ENCODE results near the gene C2orf78.
"Not testable (repeated sequence)": the region's sequence is repeated elsewhere in the genome, so short reads cannot be mapped to it uniquely, and the experiment has no call there.

Gene C2orf78

DNA sequence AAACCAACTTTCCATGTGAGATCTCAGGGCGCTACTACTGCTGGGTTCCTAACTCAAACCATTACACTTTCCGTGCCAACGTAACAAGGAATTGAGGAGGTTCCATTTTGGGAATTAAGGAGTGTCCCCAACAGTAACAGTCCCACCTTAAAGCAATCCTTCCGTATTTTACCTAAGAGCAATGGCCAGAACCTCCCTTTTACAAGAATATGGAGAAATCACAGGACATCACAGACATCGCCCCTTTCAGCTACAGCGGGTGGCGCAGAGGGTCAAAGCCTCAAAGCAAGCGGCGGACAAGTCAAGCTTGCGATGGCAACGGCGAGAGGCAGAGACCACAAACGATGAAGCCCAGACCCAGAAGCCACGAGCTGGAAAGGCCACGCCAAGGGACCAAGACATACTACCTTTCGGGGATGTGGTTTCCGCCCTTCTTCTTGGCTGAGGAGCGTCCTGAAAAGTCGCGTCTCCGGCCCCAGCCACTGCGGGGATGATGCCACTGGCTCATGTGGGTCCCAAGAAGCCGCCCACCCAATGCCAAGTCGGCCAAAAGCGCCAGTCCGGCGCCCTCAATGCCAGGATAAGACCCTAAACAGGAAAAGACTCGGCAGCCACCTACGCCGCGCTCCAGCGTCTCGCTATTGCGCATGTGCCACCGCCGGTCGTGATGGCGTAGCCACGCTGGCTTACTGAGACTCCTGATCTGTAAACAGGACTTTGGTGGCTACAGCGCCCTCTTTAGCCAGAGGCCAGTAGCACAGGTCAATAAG, 4.3 kb upstream of the C2orf78 start, which contains the start of gene DUSP11:
Gene DUSP11, minus strand, starts transcription at position 637 of the 770 bp plus-strand sequence. Its CDS starts 129 bp downstream, at position 508.
- DNase-seq, result peak; percentile 89

- no peak for DNase-seq
Measured at GRCh38 chr2:73780237-73780582, 3.8 kb upstream of the C2orf78 start.

GRCh38 chr2:73783402-73783801, 581 bp upstream of the C2orf78 start:
- not testable (repeated sequence) for DNase-seq

- no peak for DNase-seq
Measured at GRCh38 chr2:73811878-73812277, 27.9 kb downstream of the C2orf78 start.

DNA sequence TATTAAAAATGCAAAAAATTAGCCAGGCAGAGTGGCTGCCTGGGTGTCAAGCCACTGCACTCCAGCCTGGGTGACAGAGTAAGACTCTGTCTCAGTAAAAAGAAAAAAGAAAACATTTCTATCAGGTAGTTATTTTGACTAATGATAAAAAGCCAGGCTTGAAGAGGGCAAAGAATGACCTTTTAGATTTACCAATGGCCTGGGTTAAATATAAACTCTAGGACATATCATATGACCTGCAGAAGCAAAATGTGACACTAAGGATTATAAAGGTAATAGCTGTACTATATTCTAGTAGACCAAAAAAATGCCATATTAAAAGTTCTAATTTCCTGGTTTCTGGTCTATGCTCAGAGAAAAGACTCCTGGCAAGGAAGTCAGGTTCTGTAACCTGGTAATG, 28.7 kb downstream of the C2orf78 start:
- no peak for DNase-seq

DNA sequence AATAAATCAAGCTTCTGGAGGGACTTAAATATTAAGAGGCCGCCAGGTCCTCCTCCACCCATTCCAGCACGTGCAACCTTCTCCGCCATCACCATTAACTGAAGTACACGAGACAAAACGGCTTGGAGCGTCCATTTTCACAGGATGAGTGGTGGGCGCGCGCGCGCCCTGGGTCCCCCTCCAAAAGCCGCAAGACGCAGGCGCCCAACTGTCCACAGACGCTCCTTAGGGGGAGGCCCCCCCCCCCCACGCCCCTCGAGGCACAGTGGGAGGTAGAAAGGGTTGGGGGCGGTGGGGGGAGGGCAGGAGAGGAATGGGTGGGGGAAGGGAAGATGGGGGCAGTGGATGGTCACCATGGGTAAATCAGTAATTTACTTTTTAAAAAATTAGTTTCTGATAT, 34.3 kb downstream of the C2orf78 start:
- DNase-seq, result no peak

DNA sequence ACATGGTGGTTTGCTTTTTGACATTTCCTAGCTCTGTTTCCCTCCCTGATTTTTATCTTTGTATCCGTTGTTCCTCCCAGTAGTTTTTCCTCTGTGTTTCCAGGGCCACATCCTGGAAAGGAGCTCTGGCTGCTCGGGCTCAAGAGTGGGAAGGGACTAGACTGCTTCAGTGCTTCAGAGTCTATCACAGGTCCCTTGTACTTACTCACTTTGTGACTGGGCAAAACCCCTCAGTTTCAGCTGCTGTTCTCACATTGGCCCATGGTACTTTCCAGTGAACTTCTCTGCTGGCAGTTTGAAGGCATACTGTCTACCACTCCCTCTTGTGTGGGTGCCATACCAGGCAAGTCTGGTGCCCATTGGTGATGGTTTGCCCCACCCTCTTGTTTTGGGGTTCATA, 37.2 kb downstream of the C2orf78 start:
- no peak for DNase-seq

DNA sequence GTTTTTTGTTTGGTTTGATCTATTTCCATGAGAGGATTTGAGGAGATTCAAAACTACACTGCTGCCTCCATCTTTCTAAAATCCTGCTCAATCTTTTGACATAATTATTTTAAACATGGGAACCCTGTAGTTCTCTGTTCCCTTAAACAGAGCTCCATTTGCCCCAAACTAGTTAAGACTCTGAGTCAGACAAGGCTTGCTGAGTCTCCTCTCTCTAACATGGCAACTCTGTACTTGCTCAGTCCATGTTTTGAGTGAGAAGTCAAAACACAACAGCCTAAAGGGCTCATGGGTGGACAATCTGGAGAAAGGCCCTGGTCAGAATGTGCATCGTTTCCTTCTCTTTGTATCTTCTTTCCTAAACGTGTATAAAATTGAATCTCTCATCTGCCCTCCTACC, 37.7 kb downstream of the C2orf78 start:
- no peak for DNase-seq

- DNase-seq, result no peak
Measured at GRCh38 chr2:73822276-73822675, 38.3 kb downstream of the C2orf78 start.

- DNase-seq, result no peak
Measured at GRCh38 chr2:73822991-73823390, 39.0 kb downstream of the C2orf78 start.

- DNase-seq, result no peak
Measured at GRCh38 chr2:73823416-73823815, 39.4 kb downstream of the C2orf78 start.

DNA sequence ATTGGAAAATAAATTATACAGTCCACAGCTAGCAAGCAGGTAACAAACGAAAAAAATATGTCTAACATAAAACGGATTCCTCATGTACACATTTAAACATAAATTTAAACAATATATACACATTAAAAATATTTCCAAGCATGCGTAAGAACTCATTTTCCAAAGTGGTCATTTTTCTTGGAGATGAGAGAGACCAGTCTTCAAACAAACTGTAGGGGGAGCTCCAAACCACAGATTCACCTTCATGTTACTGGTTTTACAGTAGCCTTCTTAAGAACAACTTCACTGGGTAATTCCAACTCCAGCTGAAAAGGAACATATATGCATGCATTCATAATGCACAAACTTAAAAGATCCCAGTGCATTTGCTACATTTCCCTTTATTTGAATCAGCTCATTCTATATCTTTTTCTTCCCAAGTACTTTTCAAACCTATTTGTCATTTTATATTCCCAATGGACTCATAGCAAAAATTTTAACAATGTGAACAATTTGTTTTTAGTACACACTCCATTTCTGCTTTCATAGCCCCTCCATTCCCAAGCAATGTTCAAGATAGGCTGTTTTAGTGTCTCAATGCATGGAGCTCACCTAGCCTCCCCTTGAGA, 40.0 kb downstream of the C2orf78 start:
- DNase-seq, result peak; percentile 72

DNA sequence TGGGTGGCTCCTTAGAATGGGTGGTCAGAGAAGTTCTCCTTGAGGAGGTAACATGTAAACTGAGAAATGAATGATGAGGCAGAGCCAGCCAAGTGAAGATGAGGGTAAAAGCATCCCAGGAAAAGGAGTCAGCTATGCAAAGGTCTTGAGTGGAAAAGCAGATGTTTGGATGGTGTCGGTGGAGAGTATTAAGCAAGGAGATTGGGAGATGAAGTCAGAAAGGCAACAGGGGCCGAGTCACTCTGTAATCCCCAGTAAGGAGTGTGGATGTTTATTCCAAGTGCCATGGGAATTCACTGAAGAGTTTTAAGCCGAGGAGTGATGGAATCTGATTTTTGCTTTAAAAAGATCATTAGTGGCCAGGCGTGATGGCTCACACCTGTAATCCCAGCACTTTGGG, 41.4 kb downstream of the C2orf78 start:
- no peak for DNase-seq

- no peak for DNase-seq
Measured at GRCh38 chr2:73827018-73827417, 43.0 kb downstream of the C2orf78 start.

DNA sequence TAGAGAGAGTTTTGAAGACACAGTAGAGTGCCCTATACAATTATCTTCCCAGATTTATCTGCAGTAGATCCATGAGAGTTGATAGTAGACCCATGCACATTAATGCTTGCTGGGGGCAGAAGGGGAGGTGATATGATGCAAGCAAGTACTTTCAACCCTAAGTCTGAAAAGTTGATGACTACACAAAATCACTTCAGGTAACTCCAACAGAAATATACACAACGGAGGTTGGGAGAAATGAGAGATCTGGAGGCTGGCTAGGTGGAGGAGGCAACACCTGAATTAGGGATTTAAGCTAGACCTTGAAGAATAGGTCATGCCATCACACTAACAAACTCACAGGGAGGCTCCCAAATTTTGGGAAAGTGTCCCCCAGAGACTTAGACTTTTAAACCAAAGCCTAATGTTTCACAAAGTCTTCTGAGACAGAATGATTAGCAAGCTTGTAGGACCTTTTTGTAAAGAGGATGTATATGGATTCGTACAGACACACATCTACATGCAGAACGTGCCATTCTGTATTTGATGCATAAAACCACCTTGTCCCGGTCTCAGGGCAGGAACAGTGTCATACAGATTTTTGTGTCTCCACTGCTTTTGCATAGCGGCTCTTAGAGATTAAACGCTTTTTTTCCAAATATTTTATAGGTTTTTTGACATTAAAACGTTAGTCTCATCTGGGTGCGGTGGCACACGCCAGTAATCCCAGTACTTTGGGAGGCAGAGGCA, 43.8 kb downstream of the C2orf78 start:
- DNase-seq, result no peak

DNA sequence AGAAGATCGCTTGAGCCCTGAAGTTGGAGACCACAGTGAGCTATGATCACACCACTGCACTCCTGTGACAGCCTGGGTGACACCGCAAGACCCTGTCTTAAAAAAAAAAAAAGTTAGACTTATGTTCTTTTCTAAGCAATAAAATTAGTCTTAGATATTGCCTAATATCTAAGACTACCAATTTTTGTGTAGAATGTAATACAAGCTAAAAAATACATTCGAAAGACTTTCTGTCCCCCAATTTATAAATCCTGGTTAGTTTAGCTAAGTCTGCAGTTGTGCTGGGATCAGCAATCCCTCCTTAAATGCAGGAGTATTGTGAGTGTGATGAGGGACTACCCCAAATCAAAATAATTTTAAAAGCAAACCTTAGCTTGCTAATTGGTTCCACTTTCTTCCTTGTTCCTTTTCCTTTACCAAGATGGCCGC, 44.4 kb downstream of the C2orf78 start:
- no peak for DNase-seq

- DNase-seq, result peak; percentile 98
Measured at GRCh38 chr2:73828818-73829570, 45.0 kb downstream of the C2orf78 start, which contains the start of gene STAMBP. TSS of gene STAMBP (plus strand) at chr2:73828961. CDS start at chr2:73830857, 1,896 bp downstream.

GRCh38 chr2:73830871-73831401, 47.0 kb downstream of the C2orf78 start:
- DNase-seq, result no peak

GRCh38 chr2:73832930-73833329, 48.9 kb downstream of the C2orf78 start:
- peak; percentile 18 for DNase-seq

- DNase-seq, result no peak
Measured at GRCh38 chr2:73836141-73836943, 52.4 kb downstream of the C2orf78 start.

- no peak for DNase-seq
Measured at GRCh38 chr2:73837847-73838585, 54.0 kb downstream of the C2orf78 start.

All from NCI-H2171 treated with DMSO at 0.1 percent for 48 hours (cell line).